GM19452 (cell line): ENCODE measurements around the gene RUSF1.
"Not testable (repeated sequence)": the region's sequence is repeated elsewhere in the genome, so short reads cannot be mapped to it uniquely, and the experiment has no call there.

ENCODE experiments used
- ATAC-seq: cut with Tn5 transposase; IDR thresholded peaks from one replicate; pipeline ENCODE4 v1.9.1; 2021; ENCODE audit not compliant: unreplicated experiment

RUSF1 gene

DNA sequence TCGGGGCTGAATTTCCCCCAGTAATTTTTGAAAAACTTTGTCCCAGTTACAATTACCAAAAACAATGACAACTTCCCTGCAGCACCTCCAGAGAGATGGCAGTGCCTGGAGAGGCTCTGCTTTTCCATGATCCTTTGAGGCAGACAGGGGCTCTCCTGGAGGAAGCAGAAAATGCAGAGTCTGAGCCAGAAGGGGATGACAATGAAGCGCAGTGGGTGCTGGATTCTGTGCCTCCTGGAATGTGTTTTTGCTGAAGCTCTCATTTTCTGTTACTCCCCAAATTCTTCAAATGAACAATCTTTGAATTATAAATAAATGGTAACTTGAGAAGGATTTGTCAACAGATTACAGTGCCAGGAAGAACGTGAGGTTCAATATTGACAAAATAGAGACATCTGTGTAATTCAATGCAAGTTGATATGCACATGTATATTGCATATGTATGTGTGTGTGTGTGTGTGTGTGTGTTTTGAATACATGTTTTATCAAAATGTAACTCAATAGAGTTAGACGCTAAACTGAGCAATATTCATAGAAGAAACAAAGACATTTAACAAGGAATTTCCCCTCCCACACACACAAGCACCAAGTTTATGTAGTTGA lies 9.7 kb upstream of the RUSF1 start:
- ATAC-seq = no peak

DNA sequence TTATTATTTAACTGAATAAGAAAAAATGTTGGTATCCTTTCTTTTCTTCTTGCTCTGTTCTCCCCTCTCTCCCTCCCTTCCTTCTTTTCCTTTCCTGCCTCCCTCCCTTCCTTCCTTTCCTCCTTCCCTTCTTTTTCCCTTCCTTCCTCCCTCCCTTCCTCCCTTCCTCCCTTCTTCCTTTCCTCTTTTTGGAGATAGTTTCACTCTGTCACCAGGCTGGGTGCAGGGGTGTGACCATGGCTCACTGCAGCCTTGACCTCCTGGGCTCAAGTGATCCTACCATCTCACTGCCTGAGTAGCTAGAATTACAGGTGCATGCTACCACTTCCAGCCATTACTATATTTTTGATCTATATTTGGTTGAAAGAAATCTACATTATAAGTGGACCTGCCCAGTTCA lies 5.7 kb upstream of the RUSF1 start:
- ATAC-seq = no peak

DNA sequence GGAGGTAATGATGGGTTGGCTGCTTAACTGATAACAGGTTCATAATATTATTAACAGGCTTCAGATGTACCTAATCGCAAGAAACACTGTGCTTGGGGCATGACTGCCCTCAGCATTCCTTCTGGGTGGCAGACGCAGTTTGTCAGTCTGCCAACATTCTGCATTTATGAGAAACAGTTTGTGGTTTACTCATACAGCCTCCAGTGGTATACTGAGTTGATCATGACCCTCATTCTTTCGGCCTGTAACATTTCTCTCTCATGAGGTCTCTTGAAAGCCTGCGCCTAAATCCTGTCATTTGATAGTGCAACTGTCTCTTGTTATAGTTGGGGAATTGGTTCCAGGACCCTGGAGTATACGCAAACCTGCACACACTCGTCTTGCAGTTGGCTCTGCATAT lies 4.9 kb upstream of the RUSF1 start:
- ATAC-seq = no peak

DNA sequence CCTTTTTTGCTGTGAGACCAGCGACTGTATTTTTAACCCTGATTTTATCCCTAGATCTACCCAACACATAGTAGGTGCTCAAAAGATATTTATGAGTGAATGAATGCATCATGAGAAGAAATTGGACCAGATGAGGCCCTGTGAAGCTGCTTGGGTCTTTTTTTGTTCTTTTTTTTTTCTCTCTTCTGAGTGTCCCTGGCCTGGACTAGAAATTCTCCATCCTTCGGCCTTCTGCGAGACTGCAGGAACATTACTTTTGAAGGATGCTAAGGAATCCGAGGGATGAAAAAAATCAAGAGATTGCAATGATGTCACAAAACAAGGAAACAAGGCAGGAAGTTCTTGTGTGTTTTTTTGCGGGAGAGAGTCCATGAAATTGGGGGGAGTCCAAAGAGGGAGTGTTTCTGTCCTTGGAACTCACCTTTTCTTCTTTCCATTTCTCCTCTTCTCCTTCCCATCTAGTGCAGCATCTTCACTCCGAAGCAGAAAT lies 560 bp upstream of the RUSF1 start:
- peak; percentile 2 for ATAC-seq

DNA sequence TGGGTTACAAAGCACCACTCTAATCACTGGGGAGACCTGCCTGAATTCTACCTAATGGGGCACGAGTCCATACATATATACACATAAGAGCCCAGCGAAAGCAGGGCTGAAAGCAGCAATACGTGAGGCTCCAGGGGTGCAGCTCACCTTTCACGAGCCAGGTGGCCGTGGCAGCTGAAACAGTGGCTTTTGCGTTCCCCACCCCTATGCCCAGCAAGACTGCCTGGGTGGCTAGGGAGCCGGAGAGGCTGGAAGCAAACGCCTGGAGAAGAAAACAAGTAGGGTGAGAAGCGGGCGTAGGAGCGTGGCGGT lies 618 bp downstream of the RUSF1 start:
- peak; percentile 3 for ATAC-seq

DNA sequence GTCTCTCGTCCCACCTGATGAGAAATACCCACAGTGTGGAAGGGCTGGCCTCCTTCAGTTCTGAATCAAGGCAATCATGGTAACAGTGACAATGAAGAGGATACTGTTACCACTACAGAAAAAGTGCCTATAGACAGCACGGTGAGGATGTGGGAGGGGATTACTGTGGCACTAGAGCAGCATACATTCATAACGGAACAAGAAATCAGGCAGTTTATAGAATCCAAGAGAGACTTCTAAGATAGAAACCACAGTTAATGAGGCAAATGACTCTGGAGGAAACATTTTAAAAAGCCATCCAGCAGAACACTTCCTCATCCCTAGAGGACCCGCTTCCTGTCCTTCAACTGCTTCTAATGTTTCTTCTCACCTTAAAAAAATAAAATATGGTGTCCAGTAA lies 2.7 kb downstream of the RUSF1 start:
- ATAC-seq = no peak

DNA sequence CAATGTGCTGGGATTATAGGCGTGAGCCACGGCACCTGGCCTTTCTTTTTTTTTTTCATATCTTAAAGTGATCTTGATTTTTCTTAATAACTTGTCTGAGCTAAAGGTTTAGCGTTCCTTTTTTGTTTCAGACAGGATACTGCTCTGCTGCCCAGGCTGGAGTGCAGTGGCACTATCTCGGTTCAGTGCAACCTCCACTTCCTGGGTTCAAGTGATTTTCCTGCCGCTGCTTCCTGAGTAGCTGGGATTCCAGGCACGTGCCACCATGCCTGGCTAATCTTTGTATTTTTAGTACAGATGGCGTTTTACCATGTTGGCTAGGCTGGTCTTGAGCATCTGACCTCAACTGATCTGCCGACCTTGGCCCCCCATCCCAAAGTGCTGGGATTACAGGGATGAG lies 4.0 kb downstream of the RUSF1 start:
- ATAC-seq = no peak

DNA sequence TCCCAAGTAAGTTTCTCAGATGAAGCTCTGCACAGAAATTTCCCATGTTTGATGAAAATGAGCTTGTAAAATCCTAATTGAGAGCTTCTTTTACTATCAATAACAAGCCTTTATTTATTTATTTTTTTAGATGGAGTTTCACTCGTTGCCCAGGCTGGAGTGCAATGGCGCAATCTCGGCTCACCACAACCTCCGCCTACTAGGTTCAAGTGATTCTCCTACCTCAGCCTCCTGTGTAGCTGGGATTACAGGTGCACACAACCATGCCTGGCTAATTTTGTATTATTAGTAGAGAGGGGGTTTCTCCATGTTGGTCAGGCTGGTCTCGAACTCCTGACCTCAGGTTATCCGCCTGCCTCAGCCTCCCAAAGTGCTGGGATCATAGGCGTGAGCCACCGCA lies 4.6 kb downstream of the RUSF1 start:
- ATAC-seq = not testable (repeated sequence)

DNA sequence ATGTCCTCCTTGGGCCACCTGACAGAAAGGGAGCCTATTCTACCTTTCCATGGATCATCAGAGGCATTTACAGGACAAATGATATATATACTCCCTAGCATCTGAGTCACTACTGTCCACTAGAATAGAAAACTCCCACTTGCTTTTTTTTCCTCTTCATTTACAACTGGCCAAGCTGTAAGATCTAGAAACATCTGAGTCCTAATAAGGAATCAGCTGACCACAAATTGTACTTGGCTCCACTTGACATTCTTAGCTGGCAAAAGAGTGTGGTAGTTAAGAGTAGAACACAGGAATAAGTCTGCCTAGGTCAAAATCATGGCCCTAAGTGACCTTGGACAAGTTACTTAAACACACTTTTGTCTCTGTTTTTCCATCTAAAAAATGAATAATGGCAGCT lies 5.2 kb downstream of the RUSF1 start:
- no peak for ATAC-seq

DNA sequence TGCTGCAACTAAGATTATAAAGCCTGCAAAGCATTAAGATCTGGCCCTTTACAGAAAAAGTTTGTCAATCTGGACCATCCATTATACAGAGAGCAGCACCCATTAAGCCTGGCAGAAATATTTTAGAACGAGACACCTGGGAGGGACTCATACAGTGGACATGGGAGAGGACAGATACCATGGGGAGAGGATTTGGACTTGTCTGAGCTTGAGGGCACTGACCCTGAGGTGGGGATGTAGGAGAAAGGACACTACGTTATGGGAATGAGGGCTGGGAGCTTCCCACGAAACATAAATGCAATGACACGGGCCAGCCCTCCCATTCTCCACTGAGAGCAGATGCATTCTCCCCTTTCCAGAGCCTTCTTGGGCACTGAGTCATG lies 6.2 kb downstream of the RUSF1 start:
- no peak for ATAC-seq

DNA sequence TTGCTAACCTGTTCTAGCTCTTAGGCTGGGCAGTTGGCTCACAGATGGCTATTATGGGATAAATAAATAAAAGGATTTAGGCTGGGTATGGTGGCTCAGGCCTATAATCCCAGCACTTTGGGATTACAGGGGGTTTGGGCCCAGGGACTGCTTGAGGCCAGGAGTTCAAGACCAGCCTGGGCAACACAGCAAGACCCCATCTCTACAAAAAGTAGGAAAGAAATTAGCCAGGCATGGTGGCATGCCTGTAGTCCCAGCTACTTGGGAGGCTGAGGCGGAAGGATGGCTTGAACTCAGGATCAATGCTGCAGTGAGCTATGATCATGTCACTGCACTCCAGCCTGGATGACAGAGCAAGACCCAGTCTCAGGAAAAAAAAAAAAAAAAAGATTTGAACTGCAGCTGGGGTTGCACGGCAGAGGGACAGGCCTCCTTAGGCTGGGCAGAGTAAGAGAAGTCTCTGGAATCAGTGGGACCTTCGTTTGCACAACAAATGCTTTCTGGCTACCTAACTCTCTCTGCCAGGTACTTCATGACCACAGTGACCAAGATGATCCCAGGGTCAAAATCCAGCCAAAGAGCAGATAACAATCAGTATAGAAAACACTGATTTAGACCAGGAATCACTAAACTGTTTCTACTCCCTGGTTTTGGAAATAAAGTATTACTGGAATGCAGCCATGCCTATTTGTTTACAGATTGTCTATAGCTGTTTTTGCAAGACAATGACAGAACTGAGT lies 6.8 kb downstream of the RUSF1 start:
- ATAC-seq = no peak

DNA sequence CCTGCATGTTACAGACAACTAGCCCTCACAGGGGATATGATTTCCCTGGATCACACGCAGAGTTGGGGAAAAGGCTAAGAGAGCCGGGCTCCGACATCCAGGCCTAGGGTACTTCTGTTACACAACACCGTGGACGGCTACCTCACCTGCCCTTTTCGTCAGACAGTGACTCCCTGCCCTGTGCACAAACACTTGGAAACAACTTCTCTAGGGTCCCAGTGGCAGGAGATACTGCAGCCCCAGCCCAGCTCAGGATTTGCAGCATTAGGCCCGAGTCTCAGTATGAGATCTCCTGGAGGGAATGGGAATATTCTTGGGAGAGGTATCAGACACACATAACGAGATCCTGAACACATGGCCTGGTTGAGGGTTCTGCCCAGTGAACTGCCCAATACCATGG lies 8.3 kb downstream of the RUSF1 start:
- ATAC-seq = no peak

DNA sequence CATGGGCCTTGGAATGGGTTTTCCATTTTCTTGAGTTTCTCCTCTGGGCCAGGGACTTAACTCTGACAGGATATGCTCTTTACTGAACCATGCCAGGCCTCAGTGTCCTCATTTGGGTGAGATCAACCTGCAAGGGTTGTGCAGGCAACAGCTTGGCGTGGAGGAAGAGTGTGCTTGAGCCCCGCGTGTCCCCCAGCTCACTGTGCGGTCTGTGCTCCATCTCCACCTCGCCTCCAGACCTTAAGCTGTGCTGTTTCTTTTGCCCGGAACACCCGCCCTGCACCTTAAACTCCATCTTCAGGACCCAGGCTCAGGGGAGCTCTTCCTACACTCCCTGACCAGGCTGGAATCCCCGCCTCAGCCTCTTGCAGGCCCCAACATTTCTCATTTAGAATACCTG lies 9.7 kb downstream of the RUSF1 start:
- ATAC-seq = no peak

DNA sequence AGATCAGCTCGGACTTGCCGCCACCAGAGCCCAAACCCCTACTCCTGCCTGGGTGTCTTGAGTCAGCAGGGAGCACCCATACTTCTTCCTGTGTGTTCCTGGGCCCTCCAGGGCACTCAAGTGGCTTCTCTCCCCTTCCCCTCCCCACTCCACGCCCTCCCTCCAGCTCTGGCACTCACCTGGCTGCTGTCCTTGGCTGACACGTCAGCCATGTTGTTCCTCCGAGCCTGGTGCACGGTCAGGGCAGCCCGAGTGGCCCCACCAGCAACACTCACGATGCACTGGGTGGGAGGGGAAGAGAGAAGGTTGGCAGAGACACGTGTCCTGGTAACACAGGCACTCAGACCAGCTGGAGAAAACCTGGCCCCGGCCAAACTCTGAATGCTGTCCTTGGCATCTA lies 11.5 kb downstream of the RUSF1 start:
- ATAC-seq = no peak

DNA sequence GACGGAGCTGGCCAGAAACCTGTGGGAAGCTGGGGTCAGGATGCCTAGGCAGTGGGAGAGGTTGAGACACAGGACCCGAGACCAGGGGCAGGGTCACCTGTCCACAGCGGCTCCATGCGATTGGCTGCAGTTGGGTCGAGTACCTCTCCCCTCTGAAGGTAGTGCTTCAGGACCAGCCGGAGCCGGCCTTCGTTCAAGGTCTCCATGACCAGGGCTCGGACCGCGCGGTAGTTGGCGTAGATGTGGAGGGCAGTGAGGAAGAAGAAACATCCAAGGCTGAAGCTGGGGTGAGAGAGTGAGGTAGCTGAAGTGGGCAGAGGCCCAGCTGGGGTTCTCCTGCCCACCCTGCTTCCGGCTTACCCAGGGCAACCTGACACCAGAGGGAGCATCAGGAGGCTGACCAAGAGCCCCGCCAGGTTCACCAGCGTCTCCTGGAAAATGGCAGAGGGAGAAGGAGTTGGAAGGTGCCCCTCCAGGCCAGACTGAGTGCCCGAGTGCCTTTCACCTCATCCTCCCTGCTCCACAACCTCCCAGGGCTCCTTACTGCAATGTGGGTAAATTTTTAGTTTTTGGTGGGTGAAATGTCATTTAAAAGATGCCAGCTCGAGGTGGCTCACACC lies 14.6 kb downstream of the RUSF1 start:
- no peak for ATAC-seq

DNA sequence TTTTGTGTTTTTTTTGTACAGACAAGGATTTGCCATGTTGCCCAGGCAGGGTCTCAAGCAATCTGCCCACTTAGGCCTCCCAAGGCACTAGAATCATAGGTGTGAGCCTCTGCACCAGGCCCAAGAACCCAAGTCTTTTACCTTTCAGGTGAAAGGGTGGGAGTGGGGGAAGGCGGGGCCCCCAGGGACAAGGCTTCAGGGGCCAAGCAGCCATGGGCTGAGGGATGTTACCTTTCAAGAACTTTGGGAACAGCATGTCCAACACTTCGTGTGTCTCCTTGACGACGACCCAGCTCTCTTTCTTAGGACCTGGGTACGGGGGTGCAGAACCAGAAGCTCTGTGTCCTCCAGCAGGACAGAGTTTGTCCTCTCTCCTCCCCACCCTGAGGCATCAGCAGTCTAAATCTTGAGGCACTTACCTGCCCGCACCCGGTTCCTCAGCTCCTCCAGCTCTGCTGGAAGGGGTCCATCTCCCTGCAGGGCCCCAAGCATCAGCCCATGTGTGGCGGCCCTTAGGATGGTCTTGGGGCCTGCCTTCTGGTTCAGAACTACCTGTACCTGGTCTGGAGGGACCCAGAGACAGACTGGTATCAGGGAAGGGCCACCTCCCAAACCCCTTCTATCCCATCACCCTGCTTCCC lies 16.3 kb downstream of the RUSF1 start:
- ATAC-seq = no peak

DNA sequence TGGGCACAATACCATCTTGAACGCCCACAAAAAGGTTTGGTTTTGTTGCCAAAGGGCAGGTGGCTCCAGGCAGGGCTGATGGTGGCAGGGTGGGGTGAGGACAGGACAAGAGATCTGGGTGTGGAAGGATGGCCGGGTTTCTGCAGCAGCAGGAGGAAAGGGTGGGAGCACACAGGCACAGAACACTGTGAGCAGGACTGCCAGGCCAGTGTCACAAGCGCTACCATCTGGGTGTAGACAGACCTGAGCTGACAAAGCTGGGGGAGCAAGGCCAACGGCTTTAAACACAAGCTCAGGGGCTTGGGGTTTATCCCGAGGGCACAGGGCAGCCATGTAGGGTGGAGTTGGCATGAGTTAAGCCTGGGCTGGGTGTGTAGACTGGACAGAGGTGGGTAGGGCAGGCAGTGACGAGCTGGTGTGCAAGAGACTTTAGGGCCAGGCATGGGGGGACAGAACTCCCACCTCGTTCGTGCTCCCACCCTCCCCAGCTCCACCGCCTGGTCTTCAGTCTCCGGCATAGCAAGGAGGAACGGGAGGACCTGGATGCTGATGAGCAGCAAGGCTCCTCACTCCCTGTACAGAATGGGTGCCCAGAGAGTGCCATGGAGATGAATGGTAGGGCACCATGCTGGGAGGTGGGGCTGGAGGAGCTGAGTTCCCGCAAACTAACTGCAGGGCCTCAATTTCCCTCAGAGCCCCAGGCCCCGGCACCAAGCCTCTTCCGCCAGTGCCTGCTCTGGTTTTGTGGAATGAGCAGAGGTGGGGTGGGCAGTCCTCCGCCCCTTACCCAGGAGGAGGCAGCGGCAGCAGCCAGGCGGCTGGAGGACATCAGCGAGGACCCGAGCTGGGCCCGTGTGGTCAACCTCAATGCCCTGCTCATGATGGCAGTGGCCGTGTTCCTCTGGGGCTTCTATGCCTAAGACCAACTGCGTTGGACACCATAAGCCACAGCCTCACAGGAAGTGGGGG lies 18.3 kb downstream of the RUSF1 start:
- no peak for ATAC-seq

DNA sequence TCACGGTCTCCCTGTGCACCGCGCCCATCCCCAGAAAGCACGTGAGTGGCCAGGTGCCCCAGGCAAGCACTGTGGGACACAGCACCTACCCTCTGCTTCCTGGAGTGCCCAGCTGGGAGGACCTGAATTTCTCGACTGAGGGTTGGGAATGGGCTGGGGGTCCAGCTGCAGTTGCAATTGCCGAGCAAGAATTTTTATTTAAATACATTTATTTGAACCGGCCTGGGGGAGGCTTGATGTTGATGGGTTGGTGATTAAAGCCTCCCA lies 19.0 kb downstream of the RUSF1 start:
- ATAC-seq = no peak

DNA sequence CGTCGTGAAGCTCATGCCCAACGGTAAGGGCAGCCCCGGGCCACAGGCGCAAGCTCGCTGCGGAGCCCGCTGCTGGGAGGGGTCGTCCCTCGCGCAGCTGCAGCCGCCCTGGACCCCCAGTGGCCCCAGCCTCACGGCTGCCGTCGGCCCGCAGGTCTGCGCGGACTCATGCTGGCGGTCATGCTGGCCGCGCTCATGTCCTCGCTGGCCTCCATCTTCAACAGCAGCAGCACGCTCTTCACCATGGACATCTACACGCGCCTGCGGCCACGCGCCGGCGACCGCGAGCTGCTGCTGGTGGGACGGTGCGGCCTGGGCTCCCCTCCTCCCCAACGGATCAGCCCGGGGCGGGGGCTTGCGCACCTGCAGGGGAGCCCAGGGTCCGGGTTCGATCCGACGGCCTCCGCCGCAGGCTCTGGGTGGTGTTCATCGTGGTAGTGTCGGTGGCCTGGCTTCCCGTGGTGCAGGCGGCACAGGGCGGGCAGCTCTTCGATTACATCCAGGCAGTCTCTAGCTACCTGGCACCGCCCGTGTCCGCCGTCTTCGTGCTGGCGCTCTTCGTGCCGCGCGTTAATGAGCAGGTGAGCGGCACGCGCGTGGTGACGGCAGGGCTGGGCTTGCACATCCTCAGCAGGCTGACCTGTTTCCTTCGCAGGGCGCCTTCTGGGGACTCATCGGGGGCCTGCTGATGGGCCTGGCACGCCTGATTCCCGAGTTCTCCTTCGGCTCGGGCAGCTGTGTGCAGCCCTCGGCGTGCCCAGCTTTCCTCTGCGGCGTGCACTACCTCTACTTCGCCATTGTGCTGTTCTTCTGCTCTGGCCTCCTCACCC lies 19.5 kb downstream of the RUSF1 start:
- no peak for ATAC-seq

DNA sequence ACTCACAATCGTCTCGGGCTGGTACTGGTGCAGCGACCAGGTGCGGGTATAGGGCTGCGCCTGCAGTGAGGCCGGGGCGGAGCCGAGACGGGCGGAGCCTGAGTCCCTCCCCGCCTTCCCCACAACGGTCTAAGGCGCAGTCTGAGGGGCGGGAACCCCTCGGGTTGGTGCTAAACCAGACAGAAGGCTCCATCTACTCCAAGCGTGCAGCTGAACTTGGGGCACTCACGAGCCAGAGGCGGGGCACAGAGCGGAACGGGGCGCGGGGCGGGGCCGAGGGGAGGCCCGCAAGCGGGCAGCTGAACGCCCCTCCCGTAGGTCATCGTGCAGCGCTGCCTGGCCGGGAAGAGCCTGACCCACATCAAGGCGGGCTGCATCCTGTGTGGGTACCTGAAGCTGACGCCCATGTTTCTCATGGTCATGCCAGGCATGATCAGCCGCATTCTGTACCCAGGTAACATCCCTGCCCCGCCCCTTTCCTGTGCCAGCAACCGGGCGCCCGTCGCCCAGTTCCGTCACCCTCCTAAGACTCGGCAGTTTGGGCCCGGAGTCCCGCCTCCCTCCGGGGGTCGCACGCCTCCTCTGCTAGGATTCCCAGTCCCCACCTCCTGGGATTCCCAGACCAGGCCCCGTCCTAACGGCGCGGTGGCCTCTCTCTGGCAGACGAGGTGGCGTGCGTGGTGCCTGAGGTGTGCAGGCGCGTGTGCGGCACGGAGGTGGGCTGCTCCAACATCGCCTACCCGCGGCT lies 20.3 kb downstream of the RUSF1 start:
- ATAC-seq = peak; percentile 85
